Prostate gland (tissue), 2 donors: ENCODE measurements around the gene RPA1.

Experiments used
- CTCF ChIP-seq, 4 experiments: fragments of 200-600 bp in 2 of 4; fragments of 450-650 bp in 2 of 4; sonication (generic) in 2 of 4; IDR thresholded peaks; 1 replicate in 3 of 4; 2 replicates in 1 of 4; pipeline ENCODE4 v1.5.1; 2016 to 2019; ENCODE audit warnings: antibody characterized with exemption in 4 of 4, mild to moderate bottlenecking in 2 of 4, moderate library complexity in 2 of 4
- POLR2A ChIP-seq: fragments of 450-650 bp; IDR thresholded peaks from one replicate; pipeline ENCODE4 v1.6.1; 2016; ENCODE audit warnings: antibody characterized with exemption, mild to moderate bottlenecking
- POLR2AphosphoS5 ChIP-seq: sonication (generic); formaldehyde crosslinking; IDR thresholded peaks from one replicate; pipeline ENCODE4 v1.6.1; 2017; ENCODE audit warnings: antibody characterized with exemption

GRCh38 chr17:1947229-1947742, 117.5 kb downstream of the RPA1 start:
- TF ChIP-seq POLR2A = no peak
- no peak for TF ChIP-seq CTCF (IDR thresholded peaks at IDR 0.05)
- no peak for TF ChIP-seq POLR2AphosphoS5
